Measurements from ENCODE around the gene CIC. TPM values are rescaled to one million over a fixed set of nuclear protein-coding genes. Genes with fewer than 3 reads are reported as not detected.

Gene CIC
- total and polyA plus RNA-seq, 9 of the 15 experiments (the other 6 are each of a cell fraction or from before 2014, with no cell fraction given): 0.07 to 44.7 (median 8.6) TPM

DNA sequence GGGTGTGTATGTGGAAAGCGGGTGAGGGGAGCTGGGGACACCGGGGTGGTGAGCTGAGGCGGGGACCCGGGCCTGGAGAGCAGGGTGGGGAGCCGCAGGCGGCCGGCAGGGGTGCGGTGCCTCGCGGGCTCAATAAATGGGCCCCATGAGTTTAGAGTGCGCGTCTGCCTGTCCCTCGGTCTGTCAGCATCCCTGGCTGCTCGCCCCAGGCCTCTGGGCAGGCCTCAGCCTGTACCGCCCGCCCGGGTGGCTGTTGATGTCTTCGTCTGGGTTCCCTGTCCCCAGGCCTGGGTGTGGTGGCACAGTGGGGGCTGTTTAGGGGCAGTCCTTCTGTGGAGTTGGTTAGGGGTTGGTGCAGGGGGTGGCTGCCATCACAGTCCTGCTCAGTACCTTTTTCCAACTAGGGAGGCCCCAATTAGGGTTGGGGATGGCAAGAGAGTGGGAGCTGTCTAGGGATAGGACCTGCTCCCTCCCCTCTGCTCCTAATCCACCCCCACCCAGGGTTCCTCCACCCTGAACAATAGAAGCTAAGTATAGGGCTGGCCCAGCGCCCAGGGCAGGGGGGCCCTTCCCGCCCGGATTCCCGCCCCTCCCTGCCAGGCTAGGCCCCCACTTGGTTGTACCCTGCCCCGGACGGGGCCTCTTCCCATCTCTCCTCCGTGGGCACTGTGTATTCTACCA lies 12.2 kb downstream of the CIC start (continued):
- TF ChIP-seq ZNF239 (CRISPR knock-in tag; IDR thresholded peaks at IDR 0.05) (peak; percentile 41; the same call in 1 of the 2 replicates), BRD9 (IDR thresholded peaks at IDR 0.05; ENCODE audit: low read depth, partially characterized antibody) (no peak), SIN3A (IDR thresholded peaks at IDR 0.05; ENCODE audit: borderline replicate concordance in 2 of 2, control insufficient read depth in 1 of 2, low read depth in 2 of 2, low read length in 2 of 2) (0 out of 4 replicates have a peak, but pooled peaks of 1 of the 2 experiments have one; percentile 4), ZSCAN29 (IDR thresholded peaks at IDR 0.05) (no peak)
- TF ChIP-seq, protein P1, sequence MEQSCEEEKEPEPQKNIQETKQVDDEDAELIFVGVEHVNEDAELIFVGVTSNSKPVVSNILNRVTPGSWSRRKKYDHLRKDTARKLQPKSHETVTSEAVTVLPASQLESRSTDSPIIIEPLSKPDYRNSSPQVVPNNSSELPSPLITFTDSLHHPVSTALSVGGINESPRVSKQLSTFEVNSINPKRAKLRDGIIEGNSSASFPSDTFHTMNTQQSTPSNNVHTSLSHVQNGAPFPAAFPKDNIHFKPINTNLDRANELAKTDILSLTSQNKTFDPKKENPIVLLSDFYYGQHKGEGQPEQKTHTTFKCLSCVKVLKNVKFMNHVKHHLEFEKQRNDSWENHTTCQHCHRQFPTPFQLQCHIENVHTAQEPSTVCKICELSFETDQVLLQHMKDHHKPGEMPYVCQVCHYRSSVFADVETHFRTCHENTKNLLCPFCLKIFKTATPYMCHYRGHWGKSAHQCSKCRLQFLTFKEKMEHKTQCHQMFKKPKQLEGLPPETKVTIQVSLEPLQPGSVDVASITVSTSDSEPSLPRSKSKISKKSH (CRISPR knock-in tag; IDR thresholded peaks at IDR 0.05): no peak
- TF ChIP-seq, protein P2, sequence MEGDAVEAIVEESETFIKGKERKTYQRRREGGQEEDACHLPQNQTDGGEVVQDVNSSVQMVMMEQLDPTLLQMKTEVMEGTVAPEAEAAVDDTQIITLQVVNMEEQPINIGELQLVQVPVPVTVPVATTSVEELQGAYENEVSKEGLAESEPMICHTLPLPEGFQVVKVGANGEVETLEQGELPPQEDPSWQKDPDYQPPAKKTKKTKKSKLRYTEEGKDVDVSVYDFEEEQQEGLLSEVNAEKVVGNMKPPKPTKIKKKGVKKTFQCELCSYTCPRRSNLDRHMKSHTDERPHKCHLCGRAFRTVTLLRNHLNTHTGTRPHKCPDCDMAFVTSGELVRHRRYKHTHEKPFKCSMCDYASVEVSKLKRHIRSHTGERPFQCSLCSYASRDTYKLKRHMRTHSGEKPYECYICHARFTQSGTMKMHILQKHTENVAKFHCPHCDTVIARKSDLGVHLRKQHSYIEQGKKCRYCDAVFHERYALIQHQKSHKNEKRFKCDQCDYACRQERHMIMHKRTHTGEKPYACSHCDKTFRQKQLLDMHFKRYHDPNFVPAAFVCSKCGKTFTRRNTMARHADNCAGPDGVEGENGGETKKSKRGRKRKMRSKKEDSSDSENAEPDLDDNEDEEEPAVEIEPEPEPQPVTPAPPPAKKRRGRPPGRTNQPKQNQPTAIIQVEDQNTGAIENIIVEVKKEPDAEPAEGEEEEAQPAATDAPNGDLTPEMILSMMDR (IDR thresholded peaks at IDR 0.05 in 2 of 3, conservative IDR thresholded peaks at IDR 0.05 in 1 of 3; ENCODE audit: insufficient read depth in 2 of 3, low read depth in 1 of 3, low read length in 3 of 3): 0 out of 6 replicates have a peak, but pooled peaks of 1 of the 3 experiments have one; percentile 4
- TF ChIP-seq, protein P3, sequence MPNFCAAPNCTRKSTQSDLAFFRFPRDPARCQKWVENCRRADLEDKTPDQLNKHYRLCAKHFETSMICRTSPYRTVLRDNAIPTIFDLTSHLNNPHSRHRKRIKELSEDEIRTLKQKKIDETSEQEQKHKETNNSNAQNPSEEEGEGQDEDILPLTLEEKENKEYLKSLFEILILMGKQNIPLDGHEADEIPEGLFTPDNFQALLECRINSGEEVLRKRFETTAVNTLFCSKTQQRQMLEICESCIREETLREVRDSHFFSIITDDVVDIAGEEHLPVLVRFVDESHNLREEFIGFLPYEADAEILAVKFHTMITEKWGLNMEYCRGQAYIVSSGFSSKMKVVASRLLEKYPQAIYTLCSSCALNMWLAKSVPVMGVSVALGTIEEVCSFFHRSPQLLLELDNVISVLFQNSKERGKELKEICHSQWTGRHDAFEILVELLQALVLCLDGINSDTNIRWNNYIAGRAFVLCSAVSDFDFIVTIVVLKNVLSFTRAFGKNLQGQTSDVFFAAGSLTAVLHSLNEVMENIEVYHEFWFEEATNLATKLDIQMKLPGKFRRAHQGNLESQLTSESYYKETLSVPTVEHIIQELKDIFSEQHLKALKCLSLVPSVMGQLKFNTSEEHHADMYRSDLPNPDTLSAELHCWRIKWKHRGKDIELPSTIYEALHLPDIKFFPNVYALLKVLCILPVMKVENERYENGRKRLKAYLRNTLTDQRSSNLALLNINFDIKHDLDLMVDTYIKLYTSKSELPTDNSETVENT (CRISPR knock-in tag; IDR thresholded peaks at IDR 0.05): 0 out of 2 replicates have a peak, but pooled peaks have one; percentile 39
- TF ChIP-seq, protein P4, sequence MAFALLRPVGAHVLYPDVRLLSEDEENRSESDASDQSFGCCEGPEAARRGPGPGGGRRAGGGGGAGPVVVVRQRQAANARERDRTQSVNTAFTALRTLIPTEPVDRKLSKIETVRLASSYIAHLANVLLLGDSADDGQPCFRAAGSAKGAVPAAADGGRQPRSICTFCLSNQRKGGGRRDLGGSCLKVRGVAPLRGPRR (CRISPR knock-in tag; IDR thresholded peaks at IDR 0.05): no peak
- TF ChIP-seq, protein P5, sequence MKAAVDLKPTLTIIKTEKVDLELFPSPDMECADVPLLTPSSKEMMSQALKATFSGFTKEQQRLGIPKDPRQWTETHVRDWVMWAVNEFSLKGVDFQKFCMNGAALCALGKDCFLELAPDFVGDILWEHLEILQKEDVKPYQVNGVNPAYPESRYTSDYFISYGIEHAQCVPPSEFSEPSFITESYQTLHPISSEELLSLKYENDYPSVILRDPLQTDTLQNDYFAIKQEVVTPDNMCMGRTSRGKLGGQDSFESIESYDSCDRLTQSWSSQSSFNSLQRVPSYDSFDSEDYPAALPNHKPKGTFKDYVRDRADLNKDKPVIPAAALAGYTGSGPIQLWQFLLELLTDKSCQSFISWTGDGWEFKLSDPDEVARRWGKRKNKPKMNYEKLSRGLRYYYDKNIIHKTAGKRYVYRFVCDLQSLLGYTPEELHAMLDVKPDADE (conservative IDR thresholded peaks at IDR 0.05; ENCODE audit: control insufficient read depth, low read depth, low read length): 0 out of 2 replicates have a peak, but pooled peaks have one; percentile 16
